CD8-positive, alpha-beta memory T cell (primary cell): ENCODE data around the gene FKBP8. TPM values are rescaled to one million over a fixed set of nuclear protein-coding genes. Genes with fewer than 3 reads are reported as not detected.

Experiments used
- polyA plus RNA-seq: library from polyadenylated mRNA; unstranded; fragments of 300-500 nt; fragmentation: Illumina TruSeq; gene quantifications from one replicate; pipeline ENCODE4 v1.2.3, GENCODE V29; 2021
- total RNA-seq, 2 experiments: library from RNA; stranded (reverse); gene quantifications; one replicate each; pipeline ENCODE4 v1.2.3, GENCODE V29; 2021

FKBP8 gene
- total and polyA plus RNA-seq, 3 experiments from 2014 or later, result 138 to 170 (median 161) TPM

Other genes with a start within 250 kb of the FKBP8 start
- 100 to 1,000 TPM; 351 to 373 TPM for gene LSM4, start 220.5 kb downstream of the FKBP8 start, total RNA-seq
- 154 TPM for gene LSM4, start 220.5 kb downstream of the FKBP8 start, polyA plus RNA-seq
- 10 to 100 TPM; 27.3 to 27.7 TPM for gene PGPEP1, start 203.0 kb downstream of the FKBP8 start, total RNA-seq
- 12.2 TPM for gene PGPEP1, start 203.0 kb downstream of the FKBP8 start, polyA plus RNA-seq
- under 1 TPM; 0.28 to 0.29 TPM for gene GDF15, start 157.4 kb downstream of the FKBP8 start, total RNA-seq
- gene GDF15, start 157.4 kb downstream of the FKBP8 start, polyA plus RNA-seq, result not detected
- gene LRRC25, start 146.0 kb downstream of the FKBP8 start, total RNA-seq, result under 1 TPM; 0.26 to 0.31 TPM
- gene LRRC25, start 146.0 kb downstream of the FKBP8 start, polyA plus RNA-seq, result not detected
- 100 to 1,000 TPM; 111 to 131 TPM for gene SSBP4, start 124.2 kb downstream of the FKBP8 start, total RNA-seq
- gene SSBP4, start 124.2 kb downstream of the FKBP8 start, polyA plus RNA-seq, result 108 TPM
- 10 to 100 TPM; 18.2 to 20.3 TPM for gene ISYNA1, start 105.4 kb downstream of the FKBP8 start, total RNA-seq
- gene ISYNA1, start 105.4 kb downstream of the FKBP8 start, polyA plus RNA-seq, result 33.2 TPM
- 10 to 100 TPM; 24.4 to 25.5 TPM for gene ELL, start 21.5 kb downstream of the FKBP8 start, total RNA-seq
- 22.1 TPM for gene ELL, start 21.5 kb downstream of the FKBP8 start, polyA plus RNA-seq
- gene KXD1, start 14.3 kb upstream of the FKBP8 start, total RNA-seq, result 100 to 1,000 TPM; 127 to 128 TPM
- 84.4 TPM for gene KXD1, start 14.3 kb upstream of the FKBP8 start, polyA plus RNA-seq
- gene UBA52, start 28.3 kb upstream of the FKBP8 start, total RNA-seq, result 1,000 to 10,000 TPM; 1,684 to 1,700 TPM
- 1,487 TPM for gene UBA52, start 28.3 kb upstream of the FKBP8 start, polyA plus RNA-seq
- gene REX1BD, start 45.2 kb upstream of the FKBP8 start, total RNA-seq, result 100 to 1,000 TPM; 107 to 110 TPM
- 169 TPM for gene REX1BD, start 45.2 kb upstream of the FKBP8 start, polyA plus RNA-seq
- not detected for gene CRLF1, start 63.2 kb upstream of the FKBP8 start, total RNA-seq
- not detected for gene CRLF1, start 63.2 kb upstream of the FKBP8 start, polyA plus RNA-seq
- not detected for gene TMEM59L, start 69.3 kb upstream of the FKBP8 start, total RNA-seq
- gene TMEM59L, start 69.3 kb upstream of the FKBP8 start, polyA plus RNA-seq, result not detected
- gene KLHL26, start 93.5 kb upstream of the FKBP8 start, total RNA-seq, result 10 to 100 TPM; 12.4 to 12.8 TPM
- 5.1 TPM for gene KLHL26, start 93.5 kb upstream of the FKBP8 start, polyA plus RNA-seq
- gene CRTC1, start 140.1 kb upstream of the FKBP8 start, total RNA-seq, result 1 to 10 TPM; 6.7 to 7.1 TPM
- gene CRTC1, start 140.1 kb upstream of the FKBP8 start, polyA plus RNA-seq, result 1.3 TPM
- not detected for gene COMP, start 247.7 kb upstream of the FKBP8 start, total RNA-seq
- not detected for gene COMP, start 247.7 kb upstream of the FKBP8 start, polyA plus RNA-seq